Mesenchymal stem cell (in vitro differentiated cells and primary cell): ENCODE results near the gene RAPGEF4.

ENCODE experiments used
- DNase-seq: peaks from one replicate; pipeline ENCODE4 v3.0.0-alpha.2; 2013
- H2AFZ ChIP-seq: one replicate; pipeline ENCODE4 v1.6.1; 2013; ENCODE audit warnings: low read depth, mild to moderate bottlenecking, control low read depth, inconsistent platforms, low read length, moderate library complexity
- H2AK5ac ChIP-seq: 2 replicates; pipeline ENCODE4 v1.6.1; 2013; ENCODE audit warnings: low read length, moderate library complexity, mild to moderate bottlenecking, inconsistent platforms; ENCODE audit not compliant: severe bottlenecking
- H2BK120ac ChIP-seq: one replicate; pipeline ENCODE4 v1.6.1; 2013; ENCODE audit warnings: low read depth, mild to moderate bottlenecking, inconsistent platforms, low read length, moderate library complexity
- H2BK12ac ChIP-seq, 2 experiments: one replicate each; pipeline ENCODE4 v1.6.1; 2013; ENCODE audit warnings: inconsistent platforms in 2 of 2, low read length in 2 of 2, mild to moderate bottlenecking in 2 of 2, moderate library complexity in 2 of 2, control low read depth in 1 of 2
- H2BK15ac ChIP-seq: one replicate; pipeline ENCODE4 v1.6.1; 2013; ENCODE audit warnings: mild to moderate bottlenecking, low read depth, inconsistent platforms; ENCODE audit not compliant: poor library complexity, severe bottlenecking
- H2BK5ac ChIP-seq: 2 replicates; pipeline ENCODE4 v1.6.1; 2013; ENCODE audit warnings: low read depth, mild to moderate bottlenecking, low read length, control low read depth, inconsistent platforms; ENCODE audit not compliant: poor library complexity, severe bottlenecking
- H3K14ac ChIP-seq, 2 experiments: one replicate each; pipeline ENCODE4 v1.6.1; 2013; ENCODE audit warnings: inconsistent platforms in 2 of 2, low read length in 2 of 2, control low read depth in 1 of 2, mild to moderate bottlenecking in 1 of 2, moderate library complexity in 1 of 2
- H3K18ac ChIP-seq, 2 experiments: one replicate each; pipeline ENCODE4 v1.6.1; 2013; ENCODE audit warnings: inconsistent platforms in 2 of 2, low read length in 2 of 2, control low read depth in 1 of 2, low read depth in 1 of 2, mild to moderate bottlenecking in 1 of 2
- H3K23ac ChIP-seq, 2 experiments: one replicate each; pipeline ENCODE4 v1.6.1; 2013; ENCODE audit warnings: inconsistent platforms in 2 of 2, low read length in 2 of 2, mild to moderate bottlenecking in 2 of 2, moderate library complexity in 2 of 2, control low read depth in 1 of 2
- H3K27ac ChIP-seq: 2 replicates; pipeline ENCODE4 v1.5.1; 2013; ENCODE audit warnings: mild to moderate bottlenecking, moderate library complexity, low read length, control low read depth, inconsistent platforms; ENCODE audit not compliant: poor library complexity, severe bottlenecking
- H3K27me3 ChIP-seq, 2 experiments: 2 replicates each; pipeline versions ENCODE4 v1.6.1 to v1.7.0; 2013; ENCODE audit warnings: low read length in 2 of 2, mild to moderate bottlenecking in 2 of 2, moderate library complexity in 2 of 2, control low read depth in 1 of 2, inconsistent platforms in 1 of 2; ENCODE audit not compliant: control insufficient read depth in 1 of 2, insufficient read depth in 1 of 2
- H3K36me3 ChIP-seq, 2 experiments: 2 replicates each; pipeline versions ENCODE4 v1.6.1 to v1.7.0; 2013; ENCODE audit warnings: low read length in 2 of 2, control low read depth in 1 of 2, inconsistent platforms in 1 of 2, low read depth in 1 of 2, mild to moderate bottlenecking in 1 of 2; ENCODE audit not compliant: insufficient read depth in 2 of 2, control insufficient read depth in 1 of 2
- H3K4ac ChIP-seq, 2 experiments: one replicate each; pipeline ENCODE4 v1.6.1; 2013; ENCODE audit warnings: inconsistent platforms in 2 of 2, low read length in 2 of 2, mild to moderate bottlenecking in 2 of 2, moderate library complexity in 2 of 2, control low read depth in 1 of 2, low read depth in 1 of 2
- H3K4me1 ChIP-seq: 2 replicates; pipeline ENCODE4 v1.6.1; 2013; ENCODE audit warnings: low read depth, low read length, control low read depth; ENCODE audit not compliant: control insufficient read depth, insufficient read depth
- H3K4me2 ChIP-seq: 2 replicates; pipeline ENCODE4 v1.6.1; 2013; ENCODE audit warnings: low read length, mild to moderate bottlenecking, inconsistent platforms; ENCODE audit not compliant: poor library complexity, severe bottlenecking
- H3K4me3 ChIP-seq, 2 experiments: 2 replicates each; pipeline versions ENCODE4 v1.5.1 to v1.7.0; 2013; ENCODE audit warnings: low read length in 2 of 2, mild to moderate bottlenecking in 2 of 2, control low read depth in 1 of 2, low read depth in 1 of 2; ENCODE audit not compliant: insufficient read depth in 1 of 2
- H3K79me1 ChIP-seq: replicated peaks from 2 replicates; pipeline ENCODE4 v1.6.1; 2013; ENCODE audit warnings: mild to moderate bottlenecking, control low read depth, low read length, inconsistent platforms; ENCODE audit not compliant: poor library complexity, severe bottlenecking
- H3K9ac ChIP-seq: 2 replicates; pipeline ENCODE4 v1.7.0; 2013; ENCODE audit warnings: mild to moderate bottlenecking, low read length, moderate library complexity
- H3K9me3 ChIP-seq: 2 replicates; pipeline ENCODE4 v1.7.0; 2013; ENCODE audit warnings: mild to moderate bottlenecking, low read length; ENCODE audit not compliant: control insufficient read depth
- H4K8ac ChIP-seq: one replicate; pipeline ENCODE4 v1.6.1; 2013; ENCODE audit warnings: inconsistent platforms, mild to moderate bottlenecking, low read length, moderate library complexity
- H4K91ac ChIP-seq: one replicate; pipeline ENCODE4 v1.6.1; 2013; ENCODE audit warnings: mild to moderate bottlenecking, low read length, inconsistent platforms
- WGBS: methylation state at CpG from one replicate; pipeline ENCODE4 v1.1.7; 2013; ENCODE audit warnings: mixed read lengths; 5-methylcytosine and 5-hydroxymethylcytosine counted together

RAPGEF4 gene

DNA sequence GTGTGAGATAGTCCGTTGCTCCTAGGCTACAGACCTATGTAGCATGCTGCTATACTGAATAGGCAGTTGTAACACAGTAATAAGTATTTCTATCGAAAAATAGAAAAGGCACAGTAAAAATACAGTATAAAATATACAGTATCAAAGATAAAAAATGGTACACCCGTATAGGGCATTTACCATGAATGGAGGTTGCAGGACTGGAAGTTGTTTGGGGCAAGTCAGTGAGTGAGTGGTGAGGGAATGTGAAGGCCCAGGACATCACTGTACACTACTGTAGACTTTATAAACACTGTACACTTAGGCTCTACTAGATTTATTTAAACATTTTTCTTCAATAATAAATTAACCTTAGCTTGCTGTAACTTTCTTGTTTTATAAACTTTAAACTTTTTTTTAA lies 343.5 kb downstream of the RAPGEF4 start:
- H3K27ac ChIP-seq = peak overlapping the region; percentile 16
- peak overlapping the region; percentile 98 for H3K9ac ChIP-seq
- H3K36me3 ChIP-seq = peaks cover 4% of the 10 kb centered on the region in 2 experiments
- H3K4ac ChIP-seq = no peak overlapping the region
- H4K91ac ChIP-seq = no peak overlapping the region
- H3K4me2 ChIP-seq = no peak overlapping the region
- DNase-seq = peak; percentile 37
- H2AK5ac ChIP-seq = no peak overlapping the region
- H2BK120ac ChIP-seq = no peak overlapping the region
- peak overlapping the region in 1 of 2 experiments; percentile 79 for H3K18ac ChIP-seq
- H3K4me1 ChIP-seq = no peaks in the 10 kb centered on the region
- no peak overlapping the region for H2BK15ac ChIP-seq
- peak overlapping the region in 1 of 2 experiments; percentile 45 for H2BK12ac ChIP-seq
- peaks cover 13% of the 10 kb centered on the region for H3K79me1 ChIP-seq
- no peak overlapping the region for H4K8ac ChIP-seq
- H2BK5ac ChIP-seq = no peak overlapping the region
- H3K14ac ChIP-seq = no peak overlapping the region
- no peaks in the 10 kb centered on the region for H3K9me3 ChIP-seq
- no CpG with 5 or more reads among the region's 3 CpGs for WGBS
- no peak overlapping the region for H3K23ac ChIP-seq
- H3K27me3 ChIP-seq = no peaks in the 10 kb centered on the region
- no peak overlapping the region for H3K4me3 ChIP-seq
- no peak overlapping the region for H2AFZ ChIP-seq

DNA sequence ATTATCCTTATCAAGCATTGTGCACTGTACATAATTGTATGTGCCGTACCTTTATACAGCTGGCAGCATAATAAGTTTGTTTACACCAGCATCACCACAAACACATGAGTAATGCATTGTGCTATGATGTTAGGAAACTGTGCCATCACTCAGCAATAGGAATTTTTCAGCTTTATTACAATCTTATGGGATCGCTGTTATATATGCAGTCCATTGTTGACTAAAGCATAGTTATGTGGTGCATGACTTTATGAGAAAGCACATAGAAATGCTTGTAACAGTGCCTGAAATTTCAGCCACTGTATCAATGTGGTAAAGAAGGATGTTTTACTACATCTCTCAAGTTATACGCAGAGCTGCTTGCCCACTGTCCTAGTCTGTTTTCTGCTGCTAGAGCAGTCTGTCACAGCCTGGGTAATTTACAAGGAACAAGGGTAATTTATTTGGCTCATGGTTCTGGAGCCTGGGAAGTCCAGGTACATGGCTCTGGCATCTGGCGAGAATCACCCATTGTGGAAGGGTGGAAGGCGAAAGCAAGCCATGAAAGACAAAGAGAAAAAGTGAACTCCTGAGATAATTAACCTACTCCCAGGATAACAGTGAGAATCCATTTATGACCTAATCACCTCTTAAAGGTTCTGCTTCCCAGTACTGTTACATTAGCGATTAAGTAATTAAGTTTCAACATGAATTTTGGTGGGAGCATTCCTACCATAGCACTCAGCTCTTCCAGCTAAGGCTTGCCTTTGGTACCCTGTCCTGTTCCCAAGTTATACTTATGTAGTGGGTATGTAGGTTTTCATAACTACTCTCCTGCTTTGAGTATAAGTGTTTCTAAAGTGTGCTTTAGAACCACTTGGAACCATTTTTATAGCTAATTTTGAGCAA lies 344.6 kb downstream of the RAPGEF4 start:
- Histone ChIP-seq H3K27ac (peak overlapping the region; percentile 83), H3K4me3 (no peak overlapping the region), H2BK5ac (no peak overlapping the region), H3K18ac (peak overlapping the region; percentile 3 to 75), H3K4me1 (no peaks in the 10 kb centered on the region), H3K79me1 (peaks cover 11% of the 10 kb centered on the region), H4K91ac (no peak overlapping the region), H2AK5ac (no peak overlapping the region), H3K9ac (no peak overlapping the region), H3K4ac (no peak overlapping the region), H3K36me3 (peaks cover 4% of the 10 kb centered on the region in 2 experiments), H3K4me2 (peak overlapping the region; percentile 1), H2BK120ac (no peak overlapping the region), H4K8ac (peak overlapping the region; percentile 47), H3K27me3 (no peaks in the 10 kb centered on the region), H2BK15ac (no peak overlapping the region), H3K9me3 (no peaks in the 10 kb centered on the region), H3K23ac (no peak overlapping the region), H3K14ac (no peak overlapping the region), H2BK12ac (no peak overlapping the region), H2AFZ (no peak overlapping the region)
- WGBS = 53% methylated on average over 4 of the region's 6 CpGs
- DNase-seq = peak; percentile 91

DNA sequence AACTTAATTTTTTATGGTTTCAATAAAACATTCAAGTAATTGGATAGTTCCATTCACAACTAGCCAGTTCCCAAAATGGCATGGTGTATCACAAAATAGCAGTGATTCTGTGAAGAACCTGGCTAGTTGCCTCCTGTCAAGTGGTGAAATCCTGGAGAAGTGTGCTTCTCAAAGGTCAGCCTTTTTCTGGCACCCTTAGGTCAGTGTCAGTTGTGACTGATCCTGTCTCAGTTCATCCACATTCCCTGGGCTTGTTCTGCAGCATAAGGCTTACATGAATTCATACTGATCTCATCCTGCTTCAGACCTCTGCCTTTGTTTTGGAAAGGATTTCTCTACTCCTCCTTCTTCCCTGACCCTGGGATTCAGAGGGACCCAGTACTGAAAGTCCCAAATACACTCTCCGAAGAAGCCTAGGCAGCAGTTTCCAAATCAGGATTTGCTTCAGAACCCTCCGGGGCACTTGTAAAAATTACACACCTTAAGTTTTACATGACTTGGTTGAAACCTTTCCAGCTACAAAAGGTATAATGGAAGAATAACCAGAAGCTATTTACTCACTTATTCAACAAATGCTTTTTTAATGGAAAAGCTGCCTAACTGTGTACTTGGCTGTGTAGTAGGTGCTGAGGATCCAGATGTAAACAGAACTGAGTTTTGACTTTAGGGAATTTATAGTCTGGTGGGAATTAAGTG lies 351.0 kb downstream of the RAPGEF4 start:
- peak overlapping the region in 1 of 2 experiments; percentile 7 for H3K14ac ChIP-seq
- H3K4me3 ChIP-seq = peak overlapping the region in 1 of 2 experiments; percentile 43
- H2AK5ac ChIP-seq = peak overlapping the region; percentile 40
- no peak overlapping the region for H4K91ac ChIP-seq
- H3K27ac ChIP-seq = peak overlapping the region; percentile 71
- H3K4ac ChIP-seq = no peak overlapping the region
- no peak overlapping the region for H2BK15ac ChIP-seq
- DNase-seq = peak; percentile 49
- H3K79me1 ChIP-seq = peaks cover 13% of the 10 kb centered on the region
- H2BK12ac ChIP-seq = peak overlapping the region in 1 of 2 experiments; percentile 15
- H4K8ac ChIP-seq = no peak overlapping the region
- H3K9me3 ChIP-seq = no peaks in the 10 kb centered on the region
- peaks cover 4 to 6% of the 10 kb centered on the region in 2 experiments for H3K36me3 ChIP-seq
- H3K4me2 ChIP-seq = no peak overlapping the region
- H2BK5ac ChIP-seq = no peak overlapping the region
- 100% methylated on average over 1 of the region's 2 CpGs for WGBS
- H2AFZ ChIP-seq = no peak overlapping the region
- peak overlapping the region in 1 of 2 experiments; percentile 66 for H3K18ac ChIP-seq
- H3K4me1 ChIP-seq = peaks cover 3% of the 10 kb centered on the region
- peak overlapping the region; percentile 76 for H3K9ac ChIP-seq
- no peak overlapping the region for H3K23ac ChIP-seq
- no peaks in the 10 kb centered on the region for H3K27me3 ChIP-seq
- no peak overlapping the region for H2BK120ac ChIP-seq

DNA sequence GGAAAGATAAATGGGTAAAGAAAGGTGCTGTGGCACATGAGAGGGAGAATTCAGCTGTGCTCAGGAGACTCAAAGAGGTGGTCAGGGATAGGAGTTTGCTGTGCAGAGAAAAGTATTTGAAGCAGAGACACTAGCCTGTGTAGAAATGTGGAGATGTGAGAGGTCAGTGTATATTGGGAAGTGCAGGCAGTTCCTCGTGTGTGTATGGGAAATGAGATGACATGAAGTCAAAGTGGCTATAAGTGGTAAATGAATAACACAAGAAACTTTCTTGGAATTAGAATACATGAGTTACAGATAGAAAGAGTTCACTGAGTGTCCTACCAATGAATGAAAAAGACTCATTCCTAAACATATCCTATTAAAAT lies 351.6 kb downstream of the RAPGEF4 start:
- Histone ChIP-seq H2BK15ac (no peak overlapping the region), H3K4me3 (no peak overlapping the region), H3K36me3 (peaks cover 4 to 8% of the 10 kb centered on the region in 2 experiments), H3K4ac (no peak overlapping the region), H3K4me1 (peaks cover 3% of the 10 kb centered on the region), H2AK5ac (no peak overlapping the region), H2BK5ac (no peak overlapping the region), H3K23ac (no peak overlapping the region), H3K9me3 (no peaks in the 10 kb centered on the region), H2BK12ac (no peak overlapping the region), H2AFZ (no peak overlapping the region), H3K9ac (peak overlapping the region; percentile 76), H3K4me2 (no peak overlapping the region), H3K14ac (no peak overlapping the region), H3K79me1 (peaks cover 14% of the 10 kb centered on the region), H4K8ac (no peak overlapping the region), H2BK120ac (no peak overlapping the region), H3K18ac (peak overlapping the region in 1 of 2 experiments; percentile 40), H4K91ac (no peak overlapping the region), H3K27ac (peak overlapping the region; percentile 71), H3K27me3 (no peaks in the 10 kb centered on the region)
- peak; percentile 74 for DNase-seq
- WGBS = 0% methylated on average over 1 of the region's 1 CpG
